Panc1 (cell line): Measurements from ENCODE around the gene PROK2. TPM values are rescaled to one million over a fixed set of nuclear protein-coding genes. Genes with fewer than 3 reads are reported as not detected.

Experiments used
- ATAC-seq: fragments of 200-7000 bp; cut with Tn5 transposase; 2 replicates; pipeline ENCODE4 v1.9.1; 2020; ENCODE audit warnings: mild to moderate bottlenecking, moderate library complexity
- BruUV-seq: library from RNA; stranded (reverse); fragments of 400-500 nt; replicated peaks from 2 replicates; lab custom pipeline; 2021; lab: Mats Ljungman, UMichigan
- CTCF ChIA-PET: fragments of 300-600 bp; sonication (Branson Sonifier 250); formaldehyde crosslinking; loops from one replicate; lab custom pipeline; 2022; ENCODE audit warnings: antibody characterized with exemption; lab: Charles Lee
- POLR2A ChIA-PET: fragments of 300-600 bp; sonication (Branson Sonifier 250); formaldehyde crosslinking; loops from one replicate; lab custom pipeline; 2022; ENCODE audit warnings: antibody characterized with exemption; lab: Charles Lee
- DNase-seq: peaks from one replicate; pipeline ENCODE4 v3.0.0-alpha.2; 2010; ENCODE audit warnings: low read depth, low spot score
- H3K27ac ChIP-seq: 2 replicates; pipeline ENCODE4 v1.5.1; 2011; ENCODE audit warnings: mild to moderate bottlenecking, low read length, inconsistent platforms
- H3K27me3 ChIP-seq: fragments of 200-500 bp; sonication (Bioruptor generic); 2 replicates; pipeline ENCODE4 v1.6.0; 2014; ENCODE audit warnings: low read length, inconsistent platforms; ENCODE audit not compliant: control insufficient read depth, insufficient read depth
- H3K36me3 ChIP-seq: fragments of 200-500 bp; sonication (Bioruptor generic); 2 replicates; pipeline ENCODE4 v1.5.1; 2014; ENCODE audit warnings: inconsistent platforms, mild to moderate bottlenecking, low read length, moderate library complexity; ENCODE audit not compliant: control insufficient read depth, insufficient read depth
- H3K4me1 ChIP-seq: 2 replicates; pipeline ENCODE4 v1.5.1; 2011; ENCODE audit warnings: inconsistent platforms, mild to moderate bottlenecking, low read length, moderate library complexity; ENCODE audit not compliant: control insufficient read depth, insufficient read depth
- H3K4me3 ChIP-seq, 2 experiments: 2 replicates each; pipeline ENCODE4 v1.5.1; 2011 to 2012; ENCODE audit warnings: low read depth in 2 of 2, low read length in 2 of 2, mild to moderate bottlenecking in 2 of 2, inconsistent platforms in 1 of 2, moderate library complexity in 1 of 2
- H3K9me3 ChIP-seq: fragments of 200-500 bp; sonication (Bioruptor generic); 2 replicates; pipeline ENCODE4 v1.5.1; 2014; ENCODE audit warnings: low read depth, mild to moderate bottlenecking, inconsistent platforms, low read length, moderate library complexity; ENCODE audit not compliant: control insufficient read depth, insufficient read depth
- POLR2AphosphoS5 ChIP-seq: IDR thresholded peaks from 2 replicates; pipeline ENCODE4 v1.6.1; 2012; ENCODE audit warnings: mild to moderate bottlenecking, low read depth, low read length, moderate library complexity
- SIN3A ChIP-seq: IDR thresholded peaks from 2 replicates; pipeline ENCODE4 v1.6.1; 2012; ENCODE audit warnings: low read depth, mild to moderate bottlenecking, low read length, moderate library complexity, borderline replicate concordance; ENCODE audit not compliant: insufficient read depth
- TCF7L2 ChIP-seq: IDR thresholded peaks from 2 replicates; pipeline ENCODE4 v1.6.1; 2011; ENCODE audit warnings: mild to moderate bottlenecking, low read depth, low read length, inconsistent platforms
- in situ Hi-C: cut with HindIII; loops from 2 replicates; pipeline ENCODE4 v1.10.0; 2016; ENCODE audit warnings: low sequenced_read_pairs, low pct_unique_long_range_greater_than_20kb
- intact Hi-C: fragments of 100-400 bp; cut with micrococcal nuclease; formaldehyde crosslinking; loops from one replicate; pipeline ENCODE4 v1.10.0; 2022; ENCODE audit not compliant: unreplicated experiment
- total RNA-seq: library from RNA; stranded (reverse); gene quantifications from one replicate; pipeline ENCODE4 v1.2.1, GENCODE V29; 2021; ENCODE audit not compliant: unreplicated experiment
- TF ChIP-seq, protein P1 (sequence below), 2 experiments: IDR thresholded peaks; 2 replicates each; pipeline ENCODE4 v1.6.1; 2011 to 2012; ENCODE audit warnings: low read depth in 2 of 2, control low read depth in 1 of 2, low read length in 1 of 2, mild to moderate bottlenecking in 1 of 2, moderate library complexity in 1 of 2; ENCODE audit not compliant: insufficient read depth in 1 of 2
- TF ChIP-seq, protein P2 (sequence below): fragments of 450-650 bp; IDR thresholded peaks from 2 replicates; pipeline ENCODE4 v1.5.1; 2017; ENCODE audit warnings: mild to moderate bottlenecking

The PROK2 gene
- total RNA-seq, 1 experiment from 2014 or later, result not detected

DNA sequence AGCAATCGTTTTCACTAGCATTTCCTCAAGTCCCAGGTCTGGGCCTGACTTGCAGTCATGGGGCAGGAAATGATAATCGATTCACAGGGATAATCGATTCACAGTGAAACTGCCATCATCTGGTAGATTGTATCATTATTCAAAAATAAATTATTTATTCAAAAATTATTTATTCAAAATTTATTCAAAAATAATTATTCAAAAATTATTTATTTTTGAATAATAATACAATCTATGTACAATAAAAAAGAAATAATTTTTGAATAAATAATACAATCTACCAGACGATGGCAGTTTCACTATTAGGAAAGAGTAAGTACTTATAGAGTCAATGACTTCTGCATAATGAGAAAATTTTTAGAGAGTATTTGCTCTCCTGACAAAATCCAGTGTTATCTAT, 28.1 kb upstream of the PROK2 start:
- no peak overlapping the region for H3K4me3 ChIP-seq
- TF ChIP-seq, protein P1, sequence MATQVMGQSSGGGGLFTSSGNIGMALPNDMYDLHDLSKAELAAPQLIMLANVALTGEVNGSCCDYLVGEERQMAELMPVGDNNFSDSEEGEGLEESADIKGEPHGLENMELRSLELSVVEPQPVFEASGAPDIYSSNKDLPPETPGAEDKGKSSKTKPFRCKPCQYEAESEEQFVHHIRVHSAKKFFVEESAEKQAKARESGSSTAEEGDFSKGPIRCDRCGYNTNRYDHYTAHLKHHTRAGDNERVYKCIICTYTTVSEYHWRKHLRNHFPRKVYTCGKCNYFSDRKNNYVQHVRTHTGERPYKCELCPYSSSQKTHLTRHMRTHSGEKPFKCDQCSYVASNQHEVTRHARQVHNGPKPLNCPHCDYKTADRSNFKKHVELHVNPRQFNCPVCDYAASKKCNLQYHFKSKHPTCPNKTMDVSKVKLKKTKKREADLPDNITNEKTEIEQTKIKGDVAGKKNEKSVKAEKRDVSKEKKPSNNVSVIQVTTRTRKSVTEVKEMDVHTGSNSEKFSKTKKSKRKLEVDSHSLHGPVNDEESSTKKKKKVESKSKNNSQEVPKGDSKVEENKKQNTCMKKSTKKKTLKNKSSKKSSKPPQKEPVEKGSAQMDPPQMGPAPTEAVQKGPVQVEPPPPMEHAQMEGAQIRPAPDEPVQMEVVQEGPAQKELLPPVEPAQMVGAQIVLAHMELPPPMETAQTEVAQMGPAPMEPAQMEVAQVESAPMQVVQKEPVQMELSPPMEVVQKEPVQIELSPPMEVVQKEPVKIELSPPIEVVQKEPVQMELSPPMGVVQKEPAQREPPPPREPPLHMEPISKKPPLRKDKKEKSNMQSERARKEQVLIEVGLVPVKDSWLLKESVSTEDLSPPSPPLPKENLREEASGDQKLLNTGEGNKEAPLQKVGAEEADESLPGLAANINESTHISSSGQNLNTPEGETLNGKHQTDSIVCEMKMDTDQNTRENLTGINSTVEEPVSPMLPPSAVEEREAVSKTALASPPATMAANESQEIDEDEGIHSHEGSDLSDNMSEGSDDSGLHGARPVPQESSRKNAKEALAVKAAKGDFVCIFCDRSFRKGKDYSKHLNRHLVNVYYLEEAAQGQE (IDR thresholded peaks at IDR 0.05; ENCODE audit: insufficient read depth in 1 of 2, low read depth in 2 of 2, low read length in 1 of 2), result no peak
- TF ChIP-seq POLR2AphosphoS5, result no peak
- TF ChIP-seq, protein P2, sequence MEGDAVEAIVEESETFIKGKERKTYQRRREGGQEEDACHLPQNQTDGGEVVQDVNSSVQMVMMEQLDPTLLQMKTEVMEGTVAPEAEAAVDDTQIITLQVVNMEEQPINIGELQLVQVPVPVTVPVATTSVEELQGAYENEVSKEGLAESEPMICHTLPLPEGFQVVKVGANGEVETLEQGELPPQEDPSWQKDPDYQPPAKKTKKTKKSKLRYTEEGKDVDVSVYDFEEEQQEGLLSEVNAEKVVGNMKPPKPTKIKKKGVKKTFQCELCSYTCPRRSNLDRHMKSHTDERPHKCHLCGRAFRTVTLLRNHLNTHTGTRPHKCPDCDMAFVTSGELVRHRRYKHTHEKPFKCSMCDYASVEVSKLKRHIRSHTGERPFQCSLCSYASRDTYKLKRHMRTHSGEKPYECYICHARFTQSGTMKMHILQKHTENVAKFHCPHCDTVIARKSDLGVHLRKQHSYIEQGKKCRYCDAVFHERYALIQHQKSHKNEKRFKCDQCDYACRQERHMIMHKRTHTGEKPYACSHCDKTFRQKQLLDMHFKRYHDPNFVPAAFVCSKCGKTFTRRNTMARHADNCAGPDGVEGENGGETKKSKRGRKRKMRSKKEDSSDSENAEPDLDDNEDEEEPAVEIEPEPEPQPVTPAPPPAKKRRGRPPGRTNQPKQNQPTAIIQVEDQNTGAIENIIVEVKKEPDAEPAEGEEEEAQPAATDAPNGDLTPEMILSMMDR, result no peak
- no peak for TF ChIP-seq SIN3A
- no peak for TF ChIP-seq TCF7L2
- in situ Hi-C loops (no loop called here), intact Hi-C loops (no loop called here)
- no TSS peak for BruUV-seq
- no peaks in the 10 kb centered on the region for H3K9me3 ChIP-seq
- H3K36me3 ChIP-seq, result no peaks in the 10 kb centered on the region
- ChIA-PET POLR2A (no interaction called here), CTCF (no interaction called here)
- no peak for DNase-seq
- no peak for ATAC-seq
- H3K4me1 ChIP-seq, result no peaks in the 10 kb centered on the region
- no peaks in the 10 kb centered on the region for H3K27me3 ChIP-seq
- H3K27ac ChIP-seq, result no peak overlapping the region

DNA sequence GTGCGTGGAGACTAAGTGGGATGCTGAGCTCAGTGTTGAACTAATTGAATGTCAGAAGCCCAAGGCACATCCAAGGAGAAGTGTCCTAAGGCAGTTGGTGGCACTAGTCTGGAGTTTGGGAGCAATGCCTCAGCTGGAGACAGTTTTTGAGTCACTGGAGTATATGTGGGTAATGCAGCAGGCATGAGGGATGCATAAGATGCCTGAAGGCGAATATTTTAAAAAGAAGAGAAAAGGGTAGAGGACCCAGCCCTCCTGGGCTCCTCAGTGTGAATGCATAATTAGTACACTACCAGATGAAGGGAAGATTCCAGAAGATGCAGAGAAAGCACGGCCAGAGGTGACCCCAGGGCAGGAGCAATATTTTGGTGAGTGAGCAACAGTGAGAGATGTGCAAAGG, 25.1 kb upstream of the PROK2 start:
- no peak overlapping the region for H3K4me3 ChIP-seq
- no peaks in the 10 kb centered on the region for H3K4me1 ChIP-seq
- H3K9me3 ChIP-seq, result no peaks in the 10 kb centered on the region
- TF ChIP-seq, protein P2, result no peak
- TF ChIP-seq POLR2AphosphoS5, result no peak
- no TSS peak for BruUV-seq
- no peak for DNase-seq
- CTCF ChIA-PET, result no interaction called here
- POLR2A ChIA-PET, result no interaction called here
- H3K27ac ChIP-seq, result no peak overlapping the region
- intact Hi-C loops, result no loop called here
- in situ Hi-C loops, result no loop called here
- H3K36me3 ChIP-seq, result no peaks in the 10 kb centered on the region
- no peaks in the 10 kb centered on the region for H3K27me3 ChIP-seq
- no peak for ATAC-seq
